ENCODE results near the gene KRTAP1-4.
"Not testable (repeated sequence)": the region's sequence is repeated elsewhere in the genome, so short reads cannot be mapped to it uniquely, and the experiment has no call there.

Gene KRTAP1-4, protein sequence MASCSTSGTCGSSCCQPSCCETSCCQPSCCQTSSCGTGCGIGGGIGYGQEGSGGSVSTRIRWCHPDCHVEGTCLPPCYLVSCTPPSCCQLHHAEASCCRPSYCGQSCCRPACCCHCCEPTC

DNA sequence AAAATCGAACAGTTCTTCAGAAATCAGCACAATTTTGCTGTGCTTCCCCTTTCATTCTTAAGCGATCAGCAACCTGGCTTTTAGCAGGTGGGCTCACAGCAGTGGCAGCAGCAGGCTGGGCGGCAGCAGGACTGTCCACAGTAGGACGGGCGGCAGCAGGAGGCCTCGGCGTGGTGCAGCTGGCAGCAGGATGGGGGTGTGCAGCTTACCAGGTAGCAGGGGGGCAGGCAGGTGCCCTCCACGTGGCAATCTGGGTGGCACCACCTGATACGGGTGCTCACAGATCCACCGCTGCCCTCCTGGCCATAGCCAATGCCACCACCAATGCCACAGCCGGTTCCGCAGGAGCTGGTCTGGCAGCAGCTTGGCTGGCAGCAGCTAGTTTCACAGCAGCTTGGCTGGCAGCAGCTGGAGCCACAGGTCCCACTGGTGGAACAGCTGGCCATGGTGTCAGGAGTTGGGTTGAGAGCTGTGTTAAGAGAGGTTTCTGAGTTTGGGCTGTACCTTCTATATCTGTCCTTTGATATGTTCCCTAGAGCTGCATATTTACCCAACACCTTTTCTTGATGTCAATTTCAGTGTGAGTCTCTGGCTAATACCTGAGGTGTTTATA, at the start of gene KRTAP1-4:
Gene KRTAP1-4 (minus strand): TSS at position 563 of the 613 bp plus-strand sequence. CDS start 117 bp downstream, at position 446.
- no peak for DNase-seq (ENCODE audit: low read depth in 2 of 2)

DNA sequence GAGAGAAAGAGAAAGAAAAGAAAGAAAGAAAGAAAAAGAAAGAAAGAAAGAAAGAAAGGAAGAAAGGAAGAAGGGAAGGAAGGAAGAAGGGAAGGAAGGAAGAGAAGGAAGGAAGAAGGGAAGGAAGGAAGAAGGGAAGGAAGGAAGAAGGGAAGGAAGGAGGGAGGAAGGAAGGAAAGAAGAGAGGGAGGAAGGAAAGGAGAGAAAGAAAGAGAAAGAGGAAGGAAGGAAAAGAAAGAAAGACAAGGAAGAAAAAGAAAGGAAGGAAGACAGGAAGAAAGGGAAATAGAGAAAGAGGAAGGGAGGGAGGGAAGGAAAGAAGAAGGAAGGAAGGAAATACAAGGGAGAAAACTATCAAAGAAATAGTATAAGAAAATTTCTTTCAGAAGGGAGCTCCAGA, 46.8 kb upstream of the KRTAP1-4 start:
- no peak for DNase-seq (ENCODE audit: low read depth in 2 of 2)

DNA sequence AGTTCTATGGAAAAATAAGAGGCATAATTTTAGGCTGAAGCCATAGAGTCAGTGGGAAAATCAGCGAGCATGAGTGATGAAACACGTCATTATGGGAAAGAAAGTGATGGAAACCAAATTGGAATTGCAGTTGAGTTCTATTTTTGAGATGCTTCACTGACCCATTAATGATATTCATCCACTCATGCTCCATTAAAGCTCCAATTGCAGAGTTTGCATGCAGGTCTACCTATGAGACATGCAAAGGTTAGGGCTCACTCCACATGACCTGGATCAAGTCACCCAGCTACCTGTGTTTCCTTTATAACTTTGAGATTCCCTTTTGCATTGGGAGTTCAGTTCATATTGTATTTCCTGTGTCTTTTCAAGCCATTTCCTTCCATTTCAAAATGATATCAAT, 43.7 kb upstream of the KRTAP1-4 start:
- DNase-seq (ENCODE audit: low read depth in 2 of 2) = no peak

DNA sequence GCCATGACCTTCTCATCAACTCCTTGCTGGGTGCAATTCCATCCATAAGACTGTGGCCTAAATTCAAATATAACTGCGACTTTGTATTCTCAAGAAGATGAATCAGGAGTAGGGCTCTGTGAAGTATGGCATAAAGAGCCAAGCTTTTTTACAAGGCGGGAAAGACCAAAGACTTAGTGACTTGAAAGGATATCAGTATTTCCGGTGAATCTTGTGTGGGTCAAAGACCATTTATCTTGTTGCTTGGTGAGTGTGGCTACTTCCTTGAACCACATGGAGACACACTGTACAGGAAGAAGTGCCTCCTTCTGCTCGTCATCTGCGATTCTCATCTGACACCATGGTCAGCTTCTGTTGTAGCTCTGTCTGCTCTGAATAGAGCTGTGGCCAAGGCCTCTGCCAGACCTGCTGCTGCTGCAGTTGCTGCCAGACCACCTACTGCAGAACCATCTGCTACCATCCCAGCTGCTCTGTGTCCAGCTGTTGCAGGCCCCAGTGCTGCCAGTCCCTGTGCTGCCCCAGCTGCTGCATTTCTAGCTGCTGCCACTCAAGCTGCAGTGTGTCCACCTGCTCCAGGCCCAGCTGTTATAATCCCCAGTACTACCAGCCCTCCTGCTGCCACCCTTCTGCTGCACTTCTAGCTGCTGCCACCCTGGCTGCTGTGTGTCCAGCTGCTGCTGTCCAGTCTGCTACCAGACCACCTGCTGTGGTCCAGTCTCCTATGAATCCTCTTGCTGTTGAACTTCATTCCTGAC, 41.8 kb upstream of the KRTAP1-4 start:
- no peak for DNase-seq (ENCODE audit: low read depth in 2 of 2)

DNA sequence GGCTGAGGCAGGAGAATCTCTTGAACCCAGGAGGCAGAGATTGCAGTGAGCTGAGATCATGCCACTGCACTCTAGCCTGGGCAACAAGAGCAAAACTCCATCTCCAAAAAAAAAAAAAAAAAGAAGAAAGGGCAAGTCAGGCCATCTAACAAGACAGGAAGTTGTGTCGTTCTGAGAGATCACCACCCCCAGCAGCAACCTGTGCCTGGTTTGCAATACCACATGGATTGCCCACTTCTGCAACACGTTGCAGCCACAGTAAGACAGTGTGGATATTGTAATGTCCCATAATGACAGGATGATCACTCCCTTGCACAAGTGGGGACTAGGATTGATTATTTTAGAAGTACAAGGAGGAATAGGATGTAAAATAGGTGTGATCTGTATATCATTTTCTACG, 39.0 kb upstream of the KRTAP1-4 start:
- no peak for DNase-seq (ENCODE audit: low read depth in 2 of 2)

DNA sequence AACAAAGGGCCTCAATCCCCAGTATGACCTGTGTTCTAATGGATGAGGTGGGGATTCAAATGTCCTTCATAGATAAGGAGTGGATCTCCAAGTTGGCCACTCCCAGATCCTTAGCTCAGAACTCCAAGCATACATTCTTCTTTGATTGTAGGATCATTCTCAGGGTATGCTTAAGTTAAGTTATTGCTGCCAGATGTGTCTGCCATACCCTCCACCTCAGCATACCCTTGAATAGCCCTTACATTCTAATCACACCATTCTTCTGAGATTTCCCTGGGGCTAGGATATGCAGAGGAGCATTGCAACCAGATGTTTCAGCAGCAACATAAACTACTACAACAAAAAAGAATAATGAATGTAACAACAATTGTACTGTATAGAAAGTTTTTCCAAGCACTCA, 37.3 kb upstream of the KRTAP1-4 start:
- DNase-seq (ENCODE audit: low read depth in 2 of 2) = no peak

DNA sequence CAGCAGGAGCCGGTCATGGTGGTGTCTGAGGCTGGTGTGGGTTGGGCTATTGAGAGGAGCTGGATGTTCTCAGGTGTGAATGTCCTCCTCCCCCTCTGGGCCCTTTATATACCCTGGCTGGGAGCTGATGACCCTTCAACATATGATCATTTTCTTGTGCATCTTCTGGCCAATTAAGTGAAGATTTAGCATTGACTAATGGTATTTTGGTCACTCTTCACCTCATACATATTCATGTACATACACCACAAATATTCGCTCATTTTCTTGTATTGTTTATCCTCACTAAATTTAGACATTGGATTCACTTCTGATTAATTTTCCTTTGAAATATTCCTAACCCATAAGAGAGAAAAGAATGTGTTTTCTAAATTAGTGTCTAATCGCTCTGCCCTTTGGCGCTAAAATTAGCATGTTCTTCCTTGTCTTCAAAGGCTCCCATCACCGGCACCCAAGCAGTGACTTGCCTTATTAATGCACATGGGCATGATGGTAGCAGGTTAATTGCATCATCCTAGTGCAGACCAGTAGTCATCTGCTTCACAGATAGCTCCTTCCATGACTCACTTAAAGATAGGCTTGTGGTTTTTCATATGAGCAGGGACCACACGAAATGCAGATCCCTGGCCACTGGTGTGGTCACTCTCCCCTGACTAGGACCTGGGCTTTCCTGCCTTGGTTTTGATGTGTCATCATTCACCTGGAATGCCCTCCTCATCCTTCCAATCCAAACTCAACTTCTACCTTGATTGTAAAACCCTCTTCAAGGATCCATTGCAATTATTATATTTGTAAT, 36.0 kb upstream of the KRTAP1-4 start, which contains the start of gene KRTAP2-4:
Gene KRTAP2-4 (minus strand): TSS at position 51 of the 796 bp plus-strand sequence. CDS start 34 bp downstream, at position 17.
- no peak for DNase-seq (ENCODE audit: low read depth in 2 of 2)

DNA sequence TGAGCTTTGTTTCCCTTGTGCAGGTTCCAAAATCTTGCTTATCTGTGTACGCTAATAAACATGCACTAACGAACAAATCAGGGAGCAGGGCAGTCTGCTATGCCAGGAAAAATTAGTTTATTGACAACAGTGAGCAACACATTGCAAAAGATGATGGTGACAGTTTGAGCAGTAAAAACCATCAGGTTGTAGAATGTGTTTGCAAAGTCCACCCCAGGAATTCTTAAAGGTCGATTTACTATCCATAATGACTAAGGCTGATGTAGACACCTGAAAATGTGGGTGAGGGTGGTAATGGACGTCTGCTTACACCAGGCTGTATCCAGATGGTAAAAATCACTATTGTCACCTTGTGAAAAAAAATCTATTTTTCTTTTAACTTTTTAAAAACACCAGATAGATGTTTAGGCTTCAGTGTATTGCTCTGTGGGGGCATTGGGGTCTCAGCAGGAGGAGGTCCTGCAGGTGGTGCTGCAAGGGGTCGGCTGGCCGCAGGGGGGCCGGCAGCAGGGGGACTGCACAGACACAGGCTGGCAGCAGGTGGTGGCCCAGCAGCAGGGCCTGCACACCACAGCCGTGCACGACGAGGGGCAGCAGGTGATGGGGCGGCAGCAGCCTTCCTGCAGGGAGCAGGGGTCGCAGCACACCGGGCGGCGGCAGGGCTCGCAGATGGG, 35.2 kb upstream of the KRTAP1-4 start:
- not testable (repeated sequence) for DNase-seq (ENCODE audit: low read depth in 2 of 2)

DNA sequence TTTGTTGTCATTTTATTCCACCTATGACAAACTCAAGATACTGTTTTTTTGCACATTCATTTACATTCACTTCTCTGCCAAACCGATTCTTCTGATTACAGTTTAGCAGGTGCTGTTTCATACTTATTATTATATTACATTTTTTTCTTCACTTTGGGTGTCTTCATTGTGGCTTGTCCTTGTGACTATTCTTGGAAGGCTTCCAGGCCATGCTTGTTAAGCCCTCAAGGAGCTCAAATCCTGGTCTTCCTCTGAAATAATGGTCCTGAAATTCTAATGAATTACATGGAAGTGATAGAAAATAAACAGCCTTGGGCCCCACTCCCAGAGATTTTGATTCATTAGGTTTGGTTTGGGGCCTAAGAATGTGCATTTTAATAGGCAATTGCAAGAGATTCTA, 34.3 kb upstream of the KRTAP1-4 start:
- DNase-seq (ENCODE audit: low read depth in 2 of 2) = no peak

DNA sequence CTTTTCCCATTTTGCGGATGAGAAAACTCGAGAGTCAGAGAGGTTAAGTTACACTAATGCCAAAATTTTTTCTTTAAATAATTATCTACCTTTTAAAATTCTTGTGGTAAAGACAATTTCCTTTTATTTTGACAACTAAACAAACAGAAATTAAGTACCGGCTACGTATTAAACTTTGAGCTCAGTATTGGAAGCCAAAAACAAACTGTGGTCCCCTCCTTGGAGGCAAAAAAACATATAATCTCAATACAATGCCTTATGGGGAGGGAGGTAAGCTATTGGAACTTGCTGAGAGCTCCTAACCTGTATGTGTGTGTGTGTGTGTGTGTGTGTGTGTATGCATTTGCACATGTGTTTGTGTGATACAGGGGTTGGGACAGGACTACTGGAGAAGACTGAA, 33.5 kb upstream of the KRTAP1-4 start:
- DNase-seq (ENCODE audit: low read depth in 2 of 2) = no peak

DNA sequence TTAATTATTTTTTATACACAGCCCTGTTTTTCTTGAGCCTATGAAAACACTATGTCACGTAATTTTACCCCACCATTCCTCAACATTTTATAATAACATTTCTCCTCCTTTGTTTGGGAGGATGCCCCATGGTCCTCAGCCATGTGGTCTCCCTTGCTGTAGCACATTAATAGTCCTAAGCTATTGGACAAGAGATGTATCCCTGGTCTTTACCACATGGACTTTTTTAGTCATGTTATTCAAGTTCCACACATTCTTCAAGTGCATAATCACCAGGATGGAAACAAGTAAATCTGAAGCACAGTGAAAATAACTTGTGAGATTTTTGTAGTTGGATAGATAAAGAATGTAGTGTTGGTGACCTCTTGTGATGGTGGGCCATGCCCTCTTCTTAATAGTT, 32.0 kb upstream of the KRTAP1-4 start:
- no peak for DNase-seq (ENCODE audit: low read depth in 2 of 2)

DNA sequence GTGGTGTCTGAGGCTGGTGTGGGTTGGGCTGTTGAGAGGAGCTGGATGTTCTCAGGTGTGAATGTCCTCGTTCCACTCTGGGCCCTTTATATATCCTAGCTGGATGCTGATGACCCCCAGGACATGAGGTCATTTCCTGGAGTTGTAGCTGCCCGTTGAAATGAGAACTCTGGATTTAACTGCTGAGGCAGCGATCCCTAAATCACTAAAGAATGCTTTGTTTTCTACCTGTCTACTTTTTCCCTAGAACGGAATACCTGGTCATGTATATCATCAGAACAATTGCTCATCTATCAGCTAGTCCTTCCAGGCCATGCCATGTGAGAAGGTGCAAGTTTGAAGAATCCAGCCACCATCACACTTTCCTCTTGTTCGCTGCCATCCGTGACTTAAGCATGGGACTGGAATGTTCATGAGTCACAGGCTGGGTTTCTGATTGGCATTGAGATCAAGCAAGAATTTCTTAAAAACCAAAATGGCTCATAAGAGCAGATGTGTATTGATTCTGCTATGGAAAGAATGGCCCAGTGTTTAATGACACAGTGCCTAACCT, 30.1 kb upstream of the KRTAP1-4 start, which contains the start of gene KRTAP2-3:
Gene KRTAP2-3 (minus strand): TSS at position 63 of the 553 bp plus-strand sequence. CDS start 64 bp downstream, outside the sequence.
- DNase-seq (ENCODE audit: low read depth in 2 of 2) = no peak

DNA sequence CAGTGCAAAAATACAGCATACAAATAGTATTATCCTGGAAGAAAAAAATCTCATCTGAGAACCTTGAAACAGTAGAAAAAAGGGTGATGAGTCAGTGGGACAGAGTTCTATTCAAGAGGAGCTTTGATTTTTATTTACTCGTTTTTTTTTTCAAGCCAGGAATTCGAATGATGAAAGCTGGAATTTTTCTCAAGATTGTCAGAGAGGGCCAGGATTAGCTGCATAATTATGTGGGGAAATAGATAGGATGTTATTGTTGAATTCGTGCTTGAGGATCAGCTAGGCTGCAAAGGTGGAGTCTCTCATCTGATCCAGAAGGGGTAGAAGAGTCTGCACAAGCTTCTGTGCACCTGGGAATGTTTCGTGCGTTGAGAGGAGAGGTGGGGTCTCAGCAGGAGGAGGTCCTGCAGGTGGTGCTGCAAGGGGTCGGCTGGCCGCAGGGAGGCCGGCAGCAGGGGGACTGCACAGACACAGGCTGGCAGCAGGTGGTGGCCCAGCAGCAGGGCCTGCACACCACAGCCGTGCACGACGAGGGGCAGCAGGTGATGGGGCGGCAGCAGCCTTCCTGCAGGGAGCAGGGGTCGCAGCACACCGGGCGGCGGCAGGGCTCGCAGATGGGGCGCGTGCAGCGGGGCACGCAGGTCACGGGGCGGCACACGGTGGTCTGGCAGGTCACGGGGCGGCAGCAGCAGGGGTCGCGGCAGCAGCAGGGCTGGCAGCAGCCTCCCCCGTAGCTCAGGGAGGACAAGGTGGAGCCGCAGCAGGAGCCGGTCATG, 29.5 kb upstream of the KRTAP1-4 start:
- not testable (repeated sequence) for DNase-seq (ENCODE audit: low read depth in 2 of 2)

DNA sequence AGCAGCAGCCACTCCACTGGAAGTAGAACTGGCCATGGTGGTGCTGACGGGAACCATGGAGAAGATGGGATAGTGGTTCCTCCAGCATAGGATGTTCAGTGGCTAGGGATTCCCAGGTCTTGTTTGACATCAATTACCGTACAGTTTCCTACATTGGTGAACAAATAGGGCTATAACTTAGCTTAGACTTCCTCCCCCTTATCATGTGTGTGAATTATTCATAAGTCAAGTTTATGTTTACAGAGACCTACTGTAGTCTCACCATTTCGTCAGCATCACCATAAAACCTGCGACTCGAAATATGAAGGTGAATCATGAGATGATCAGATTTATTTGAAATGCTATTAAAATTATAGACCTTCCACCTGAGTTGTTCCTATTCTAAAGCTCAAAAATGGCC, 28.7 kb upstream of the KRTAP1-4 start:
- no peak for DNase-seq (ENCODE audit: low read depth in 2 of 2)

DNA sequence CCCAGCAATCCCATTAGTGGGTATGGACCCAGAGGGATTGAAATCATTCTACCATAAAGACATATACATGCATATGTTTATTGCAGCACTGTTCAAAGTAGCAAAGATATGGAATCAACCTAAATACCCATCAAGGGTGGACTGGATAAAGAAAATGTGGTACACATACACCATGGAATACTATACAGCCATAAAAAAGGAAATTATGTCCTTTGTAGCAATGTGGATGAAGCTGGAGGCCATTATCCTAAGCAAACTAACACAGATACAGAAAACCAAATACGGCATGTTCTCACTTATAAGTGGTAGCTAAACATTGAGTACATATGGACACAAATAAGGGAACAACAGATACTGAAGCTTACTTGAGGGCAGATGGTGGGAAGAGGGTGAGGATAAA, 27.6 kb upstream of the KRTAP1-4 start:
- DNase-seq (ENCODE audit: low read depth in 2 of 2) = no peak

DNA sequence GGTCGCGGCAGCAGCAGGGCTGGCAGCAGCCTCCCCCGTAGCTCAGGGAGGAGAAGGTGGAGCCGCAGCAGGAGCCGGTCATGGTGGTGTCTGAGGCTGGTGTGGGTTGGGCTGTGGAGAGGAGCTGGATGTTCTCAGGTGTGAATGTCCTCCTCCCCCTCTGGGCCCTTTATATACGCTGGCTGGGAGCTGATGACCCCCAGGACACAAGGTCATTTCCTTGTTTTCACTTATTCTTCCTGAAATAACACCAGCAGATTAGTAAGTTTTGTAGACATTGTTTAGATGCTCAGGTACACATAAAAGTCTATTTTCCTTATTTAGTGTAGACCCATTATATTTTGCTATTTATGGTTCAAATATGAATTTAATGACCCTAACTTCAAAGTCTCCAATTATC, 25.1 kb upstream of the KRTAP1-4 start, which contains the start of gene KRTAP2-2:
Gene KRTAP2-2 (minus strand): TSS at position 101 of the 400 bp plus-strand sequence. CDS start 19 bp downstream, at position 82.
- DNase-seq (ENCODE audit: low read depth in 2 of 2) = not testable (repeated sequence)

DNA sequence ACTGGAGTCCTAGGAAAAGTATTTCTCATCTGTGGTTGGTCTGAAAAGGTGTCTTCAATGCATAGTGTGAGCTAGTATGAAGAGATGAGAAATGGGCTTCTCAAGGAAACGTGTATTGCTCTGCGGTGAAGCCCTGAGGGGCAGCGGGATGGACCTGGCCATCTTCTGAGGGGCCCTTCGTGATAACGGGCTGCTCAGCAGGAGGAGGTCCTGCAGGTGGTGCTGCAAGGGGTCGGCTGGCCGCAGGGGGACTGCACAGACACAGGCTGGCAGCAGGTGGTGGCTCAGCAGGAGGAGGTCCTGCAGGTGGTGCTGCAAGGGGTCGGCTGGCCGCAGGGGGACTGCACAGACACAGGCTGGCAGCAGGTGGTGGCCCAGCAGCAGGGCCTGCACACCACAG, 24.6 kb upstream of the KRTAP1-4 start:
- not testable (repeated sequence) for DNase-seq (ENCODE audit: low read depth in 2 of 2)

DNA sequence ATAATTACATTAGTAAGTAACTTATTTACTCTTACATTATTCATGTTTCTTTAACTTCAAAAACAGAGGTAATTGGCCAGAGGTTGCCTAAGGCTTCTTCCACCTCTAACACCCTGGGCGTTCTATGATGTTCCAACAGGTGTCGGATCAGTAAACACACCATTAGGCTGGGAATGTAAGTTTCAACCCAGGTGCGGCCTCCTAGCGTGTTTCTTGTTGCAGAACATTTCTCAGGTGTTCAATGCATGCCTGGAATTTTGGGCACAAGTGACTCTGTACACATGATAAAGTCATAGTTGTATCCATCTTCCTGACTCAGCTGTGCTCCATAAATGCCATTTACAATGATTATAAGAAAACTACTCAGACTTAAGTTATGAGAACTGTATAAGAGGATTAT, 24.0 kb upstream of the KRTAP1-4 start:
- DNase-seq (ENCODE audit: low read depth in 2 of 2) = no peak

DNA sequence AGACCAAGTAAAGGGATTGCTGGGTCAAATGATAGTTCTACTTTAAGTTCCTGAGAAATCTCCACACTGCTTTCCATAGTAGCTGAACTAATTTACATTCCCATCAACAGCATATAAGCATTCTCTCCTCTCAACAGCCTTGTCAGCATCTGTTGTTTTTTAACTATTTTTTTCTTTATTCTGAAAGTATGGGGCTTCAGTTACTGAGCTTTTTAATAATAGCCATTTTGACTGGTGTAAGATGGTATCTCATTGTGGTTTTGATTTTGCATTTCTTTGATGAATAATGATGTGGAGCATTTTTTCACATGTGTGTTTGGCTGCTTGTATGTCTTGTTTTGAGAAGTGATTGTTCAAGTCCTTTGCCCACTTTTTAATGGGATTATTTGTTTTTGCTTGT, 22.6 kb upstream of the KRTAP1-4 start:
- no peak for DNase-seq (ENCODE audit: low read depth in 2 of 2)

DNA sequence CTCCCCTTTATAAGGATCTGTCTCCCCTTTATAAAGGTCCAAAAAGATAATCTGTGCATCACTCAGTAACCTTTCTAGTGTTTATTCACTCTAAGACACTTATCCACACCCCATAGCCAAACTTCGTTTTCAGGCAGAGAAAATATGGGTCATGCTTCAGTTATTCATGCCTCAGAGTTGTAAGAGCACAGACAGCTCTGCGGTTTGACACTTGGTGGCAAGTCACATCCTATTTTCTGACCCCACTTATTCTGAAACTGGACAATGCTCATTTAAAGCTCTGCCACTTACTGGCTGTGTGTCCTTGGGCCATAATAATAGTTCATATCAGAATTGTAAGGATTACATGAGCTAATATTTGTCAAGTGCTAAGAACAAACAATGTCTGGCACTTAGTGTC, 19.1 kb upstream of the KRTAP1-4 start:
- DNase-seq (ENCODE audit: low read depth in 2 of 2) = no peak
